ENCODE results near the gene SEH1L. TPM values are rescaled to one million over a fixed set of nuclear protein-coding genes. Genes with fewer than 3 reads are reported as not detected.
A peak's percentile ranks its signal among the peaks of the same experiment; 100 is the strongest.

Gene SEH1L
- total RNA-seq, 1 experiment from 2014 or later: 61.2 TPM

DNA sequence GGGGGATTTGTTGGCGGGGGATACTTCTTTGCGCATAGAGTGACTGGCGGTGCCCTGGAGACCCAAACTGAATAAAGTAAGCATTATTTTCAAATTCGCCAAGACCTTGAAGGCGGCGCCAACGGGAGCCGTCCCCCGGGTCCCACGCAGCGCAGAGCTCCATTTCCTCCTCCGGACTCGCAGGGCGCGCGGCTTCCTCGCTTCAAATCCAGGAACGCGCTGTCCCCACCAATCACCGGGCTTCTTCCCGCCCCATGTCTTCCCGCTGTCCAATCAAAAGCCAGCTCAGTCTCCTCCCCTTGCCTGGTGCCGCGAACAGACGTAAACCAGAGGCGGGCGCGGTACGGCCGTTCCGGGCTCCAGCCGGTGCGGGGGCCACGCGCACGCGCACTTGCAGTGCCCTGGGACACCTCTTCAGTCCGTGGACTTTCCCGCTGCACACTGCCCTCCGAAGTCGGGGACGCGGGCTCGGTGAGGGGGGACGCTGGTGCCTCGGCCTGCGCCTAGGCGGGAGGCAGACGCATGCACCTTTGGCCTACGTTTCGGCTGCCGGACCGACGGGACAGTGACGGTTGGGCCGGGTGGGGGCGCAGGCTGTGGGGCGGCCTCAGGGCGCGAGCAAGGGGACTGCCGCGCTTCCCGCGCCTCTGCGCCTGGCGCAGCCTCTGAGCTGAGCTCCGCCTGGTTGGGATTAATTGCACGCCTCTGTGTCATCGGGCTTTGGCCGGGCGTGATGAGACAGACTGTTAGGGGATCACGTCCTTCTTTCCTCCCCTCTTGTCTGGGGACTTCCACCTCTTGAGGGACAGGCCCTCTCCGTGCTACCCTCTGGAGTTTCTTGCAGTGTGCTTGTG lies 43.4 kb downstream of the SEH1L start, which contains the start of gene CEP192:
Gene CEP192 (plus strand): TSS at position 396 of the 854 bp plus-strand sequence. CDS start 8,063 bp downstream, outside the sequence.
- Mint-ChIP-seq H3K9me3 (ENCODE audit: low read depth, unreplicated experiment) (no peaks in the 10 kb centered on the region), H3K4me1 (ENCODE audit: low read depth, unreplicated experiment) (peaks cover 15% of the 10 kb centered on the region), H3K27me3 (ENCODE audit: unreplicated experiment) (no peaks in the 10 kb centered on the region), H3K27ac (ENCODE audit: unreplicated experiment) (peak within 1 kb of the TSS; percentile 74), H3K36me3 (ENCODE audit: insufficient read depth, unreplicated experiment) (peaks cover 46% of the 10 kb centered on the region), H3K4me3 (ENCODE audit: low read depth, unreplicated experiment) (peak within 1 kb of the TSS; percentile 90)
- TSS peak; percentile 62 for BruUV-seq (replicated peaks)
- peak; percentile 98 for DNase-seq
- CTCF ChIA-PET: interaction anchor here (0.5 to 0.9 kb wide), 5 partner anchors 9 to 57 kb away, joined by 3 to 4 read pairs (median 3); no protein-coding TSS in a partner anchor
- TF ChIP-seq CTCF (IDR thresholded peaks at IDR 0.05; ENCODE audit: unreplicated experiment): no peak
- intact Hi-C loops (cut with micrococcal nuclease; ENCODE audit: unreplicated experiment): loop anchor here (10.0 kb wide), 1 partner anchor 644 kb away; no protein-coding TSS in a partner anchor

DNA sequence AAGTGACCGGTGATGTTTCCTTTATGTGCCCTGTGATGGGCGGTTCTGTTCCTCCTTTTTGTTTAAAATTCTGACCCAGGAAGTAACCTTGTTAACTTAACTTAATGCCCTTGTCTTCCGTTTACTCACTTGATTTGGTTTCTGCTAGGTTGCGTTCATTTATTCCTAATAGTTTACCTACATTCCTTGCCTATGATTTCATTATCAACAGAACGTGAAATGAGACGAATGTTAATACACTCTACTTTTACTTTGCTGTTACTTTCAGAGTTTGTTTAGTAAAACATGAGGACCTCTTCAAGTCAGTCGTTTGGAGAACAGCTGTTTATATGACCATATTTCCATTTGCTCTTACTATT lies 44.0 kb downstream of the SEH1L start:
- Mint-ChIP-seq H3K4me3 (ENCODE audit: low read depth, unreplicated experiment) (peak overlapping the region; percentile 90), H3K36me3 (ENCODE audit: insufficient read depth, unreplicated experiment) (peaks cover 41% of the 10 kb centered on the region), H3K4me1 (ENCODE audit: low read depth, unreplicated experiment) (peaks cover 15% of the 10 kb centered on the region), H3K27ac (ENCODE audit: unreplicated experiment) (peak overlapping the region; percentile 74), H3K27me3 (ENCODE audit: unreplicated experiment) (no peaks in the 10 kb centered on the region), H3K9me3 (ENCODE audit: low read depth, unreplicated experiment) (no peaks in the 10 kb centered on the region)
- CTCF ChIA-PET: no interaction called here
- TF ChIP-seq CTCF (IDR thresholded peaks at IDR 0.05; ENCODE audit: unreplicated experiment): no peak
- intact Hi-C loops (cut with micrococcal nuclease; ENCODE audit: unreplicated experiment): loop anchor here (10.0 kb wide), 1 partner anchor 643 kb away; no protein-coding TSS in a partner anchor
- DNase-seq: no peak
- no TSS peak for BruUV-seq (replicated peaks)

GRCh38 chr18:12993439-12993838 lies 45.6 kb downstream of the SEH1L start:
- no peak for DNase-seq
- Mint-ChIP-seq H3K4me3 (ENCODE audit: low read depth, unreplicated experiment) (no peak overlapping the region), H3K27me3 (ENCODE audit: unreplicated experiment) (no peaks in the 10 kb centered on the region), H3K9me3 (ENCODE audit: low read depth, unreplicated experiment) (no peaks in the 10 kb centered on the region), H3K4me1 (ENCODE audit: low read depth, unreplicated experiment) (peaks cover 19% of the 10 kb centered on the region), H3K27ac (ENCODE audit: unreplicated experiment) (no peak overlapping the region), H3K36me3 (ENCODE audit: insufficient read depth, unreplicated experiment) (peaks cover 37% of the 10 kb centered on the region)
- CTCF ChIA-PET: interaction anchor here (1.3 kb wide), 1 partner anchor 10 kb away, joined by 3 read pairs; no protein-coding TSS in a partner anchor
- no TSS peak for BruUV-seq (replicated peaks)
- intact Hi-C loops (cut with micrococcal nuclease; ENCODE audit: unreplicated experiment): loop anchor here (10.0 kb wide), 1 partner anchor 641 kb away; no protein-coding TSS in a partner anchor
- no peak for TF ChIP-seq CTCF (IDR thresholded peaks at IDR 0.05; ENCODE audit: unreplicated experiment)

DNA sequence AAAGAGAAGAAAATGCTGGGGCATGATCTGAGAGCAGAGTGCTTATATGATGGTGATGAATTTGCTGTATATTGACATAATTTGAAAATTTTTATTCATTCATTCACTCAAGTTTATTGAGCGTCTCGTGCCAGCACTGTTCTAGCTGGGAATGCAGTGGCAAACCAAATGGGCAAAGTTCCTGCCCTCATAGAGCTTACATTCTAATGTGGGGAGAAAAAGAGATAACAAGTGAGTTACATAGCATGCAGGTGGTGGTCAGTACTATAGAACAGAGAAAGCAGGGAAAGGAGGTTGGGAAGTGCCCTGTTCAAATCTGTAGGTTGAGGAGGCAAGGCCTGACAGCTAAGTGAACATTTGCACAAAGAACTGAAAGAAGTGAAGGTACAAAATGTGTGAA lies 47.6 kb downstream of the SEH1L start:
- TF ChIP-seq CTCF (IDR thresholded peaks at IDR 0.05; ENCODE audit: unreplicated experiment): no peak
- H3K27me3 Mint-ChIP-seq (ENCODE audit: unreplicated experiment): no peaks in the 10 kb centered on the region
- no TSS peak for BruUV-seq (replicated peaks)
- no peaks in the 10 kb centered on the region for H3K9me3 Mint-ChIP-seq (ENCODE audit: low read depth, unreplicated experiment)
- peaks cover 24% of the 10 kb centered on the region for H3K36me3 Mint-ChIP-seq (ENCODE audit: insufficient read depth, unreplicated experiment)
- no peak overlapping the region for H3K27ac Mint-ChIP-seq (ENCODE audit: unreplicated experiment)
- intact Hi-C loops (cut with micrococcal nuclease; ENCODE audit: unreplicated experiment): loop anchor here (10.0 kb wide), 1 partner anchor 639 kb away; no protein-coding TSS in a partner anchor
- H3K4me3 Mint-ChIP-seq (ENCODE audit: low read depth, unreplicated experiment): no peak overlapping the region
- CTCF ChIA-PET: no interaction called here
- H3K4me1 Mint-ChIP-seq (ENCODE audit: low read depth, unreplicated experiment): peaks cover 14% of the 10 kb centered on the region
- no peak for DNase-seq
